ENCODE data around the gene BMS1. TPM values are rescaled to one million over a fixed set of nuclear protein-coding genes. Genes with fewer than 3 reads are reported as not detected.

BMS1 gene
- total and polyA plus RNA-seq, 2 donors (not counting 3 experiments of a cell fraction or from before 2014, with no cell fraction given): 2.8 to 23.4 TPM

- no peaks in the 10 kb centered on the region for H3K9me1 ChIP-seq (replicated peaks; ENCODE audit: control insufficient read depth, extremely low read depth, insufficient read depth, low read length)
- H3K9me3 ChIP-seq (replicated peaks; ENCODE audit: control insufficient read depth, insufficient read depth, low read length): no peaks in the 10 kb centered on the region
- dilution Hi-C loops (cut with MboI; ENCODE audit: extremely low pct_ligation_motif_present, low sequenced_read_pairs) (no loop called here), intact Hi-C loops (cut with micrococcal nuclease) (no loop called here)
- ChIA-PET CTCF (interaction anchor here (3.1 kb wide), 1 partner anchor 241 kb away, joined by 25 read pairs; no protein-coding TSS in a partner anchor), POLR2A (no interaction called here)
- no peak for FAIRE-seq
- DNase-seq (ENCODE audit: low read depth, low spot score): no peak
- no peak overlapping the region for H3K9ac ChIP-seq (replicated peaks; ENCODE audit: extremely low read depth, insufficient read depth, low read length)
- H3K27me3 ChIP-seq (ENCODE audit: control insufficient read depth in 2 of 2, insufficient read depth in 2 of 2, low read length in 2 of 2): peaks cover 9 to 21% of the 10 kb centered on the region in 2 experiments
- TF ChIP-seq EZH2 (IDR thresholded peaks at IDR 0.05; ENCODE audit: borderline replicate concordance, low read depth, low read length, severe bottlenecking) (no peak), MAX (IDR thresholded peaks at IDR 0.05; ENCODE audit: insufficient read depth, insufficient read length) (no peak), CTCF (IDR thresholded peaks at IDR 0.05; ENCODE audit: extremely low read depth in 1 of 2, insufficient read depth in 1 of 2, low read depth in 1 of 2, low read length in 2 of 2) (peak in 1 of 2 donors; percentile 31)
- H3K4me2 ChIP-seq (ENCODE audit: insufficient read depth, low read length): no peak overlapping the region
- no peak overlapping the region for H3K27ac ChIP-seq (ENCODE audit: insufficient read depth, low read depth, low read length)
- H3K4me3 ChIP-seq (replicated peaks in 1 of 3; ENCODE audit: insufficient read depth in 1 of 3, low read depth in 1 of 3, low read length in 3 of 3): no peak overlapping the region
- no TSS peak for BruUV-seq (replicated peaks)
- no peak overlapping the region for H2AFZ ChIP-seq (ENCODE audit: low read depth, low read length)
- no peaks in the 10 kb centered on the region for H4K20me1 ChIP-seq (replicated peaks; ENCODE audit: control insufficient read depth, extremely low read depth, insufficient read depth, low read length)
- H3K79me2 ChIP-seq (ENCODE audit: control insufficient read depth, insufficient read depth, low read length): no peaks in the 10 kb centered on the region
- peaks cover 2% of the 10 kb centered on the region for H3K4me1 ChIP-seq (ENCODE audit: control insufficient read depth, extremely low read depth, insufficient read depth, low read length)
- no peaks in the 10 kb centered on the region for H3K36me3 ChIP-seq (ENCODE audit: control insufficient read depth in 2 of 2, extremely low read depth in 1 of 2, insufficient read depth in 2 of 2, low read length in 2 of 2)
Observed at GRCh38 chr10:42864575-42864974, 82.0 kb downstream of the BMS1 start.

DNA sequence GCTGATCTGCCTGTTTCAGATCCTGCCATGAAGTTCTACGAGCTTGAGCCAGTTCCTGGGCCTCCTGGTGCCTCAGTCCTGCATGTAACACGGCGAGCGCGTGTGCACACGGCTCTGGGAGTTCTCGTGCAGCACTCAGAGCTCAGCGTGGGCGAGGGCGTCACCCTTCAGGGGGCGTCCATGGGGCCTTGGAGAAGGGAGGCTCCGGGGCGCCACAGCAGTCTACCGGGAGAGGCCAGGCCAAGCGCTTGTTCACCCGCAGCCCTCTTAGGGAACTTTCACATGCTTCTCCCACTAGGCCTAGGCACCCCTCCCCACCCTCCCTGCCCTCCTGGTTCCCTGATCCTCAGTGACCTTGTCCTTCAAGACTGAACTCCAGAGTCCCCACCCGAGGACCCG is 83.1 kb downstream of the BMS1 start:
- POLR2A ChIA-PET: no interaction called here
- intact Hi-C loops (cut with micrococcal nuclease) (loop anchor here (1.0 to 5.0 kb wide), 4 partner anchors 214 to 597 kb away; no protein-coding TSS in a partner anchor), dilution Hi-C loops (cut with MboI; ENCODE audit: extremely low pct_ligation_motif_present, low sequenced_read_pairs) (no loop called here)

More for the DNA sequence above, 83.1 kb downstream of the BMS1 start:
- Histone ChIP-seq H3K4me1 (ENCODE audit: control insufficient read depth, extremely low read depth, insufficient read depth, low read length) (peaks cover 2% of the 10 kb centered on the region), H3K36me3 (ENCODE audit: control insufficient read depth in 2 of 2, extremely low read depth in 1 of 2, insufficient read depth in 2 of 2, low read length in 2 of 2) (no peaks in the 10 kb centered on the region), H4K20me1 (replicated peaks; ENCODE audit: control insufficient read depth, extremely low read depth, insufficient read depth, low read length) (no peaks in the 10 kb centered on the region), H3K4me3 (replicated peaks in 1 of 3; ENCODE audit: insufficient read depth in 1 of 3, low read depth in 1 of 3, low read length in 3 of 3) (no peak overlapping the region), H3K9me1 (replicated peaks; ENCODE audit: control insufficient read depth, extremely low read depth, insufficient read depth, low read length) (no peaks in the 10 kb centered on the region), H2AFZ (ENCODE audit: low read depth, low read length) (no peak overlapping the region), H3K9me3 (replicated peaks; ENCODE audit: control insufficient read depth, insufficient read depth, low read length) (no peaks in the 10 kb centered on the region), H3K27ac (ENCODE audit: insufficient read depth, low read depth, low read length) (no peak overlapping the region), H3K27me3 (ENCODE audit: control insufficient read depth in 2 of 2, insufficient read depth in 2 of 2, low read length in 2 of 2) (peaks cover 6 to 21% of the 10 kb centered on the region in 2 experiments), H3K4me2 (ENCODE audit: insufficient read depth, low read length) (no peak overlapping the region), H3K79me2 (ENCODE audit: control insufficient read depth, insufficient read depth, low read length) (no peaks in the 10 kb centered on the region), H3K9ac (replicated peaks; ENCODE audit: extremely low read depth, insufficient read depth, low read length) (no peak overlapping the region)
- DNase-seq (ENCODE audit: low read depth, low spot score) (no peak), FAIRE-seq (no peak)
- CTCF ChIA-PET: interaction anchor here (0.9 to 3.1 kb wide), 2 partner anchors 214 to 240 kb away, joined by 3 to 25 read pairs; no protein-coding TSS in a partner anchor
- BruUV-seq (replicated peaks): no TSS peak
- TF ChIP-seq GATA2 (IDR thresholded peaks at IDR 0.05; ENCODE audit: insufficient read depth, insufficient read length, low read depth, low read length) (no peak), POLR2A (IDR thresholded peaks at IDR 0.05; ENCODE audit: low read depth, low read length) (no peak)
